ENCODE data around the gene WFDC2.

DNA sequence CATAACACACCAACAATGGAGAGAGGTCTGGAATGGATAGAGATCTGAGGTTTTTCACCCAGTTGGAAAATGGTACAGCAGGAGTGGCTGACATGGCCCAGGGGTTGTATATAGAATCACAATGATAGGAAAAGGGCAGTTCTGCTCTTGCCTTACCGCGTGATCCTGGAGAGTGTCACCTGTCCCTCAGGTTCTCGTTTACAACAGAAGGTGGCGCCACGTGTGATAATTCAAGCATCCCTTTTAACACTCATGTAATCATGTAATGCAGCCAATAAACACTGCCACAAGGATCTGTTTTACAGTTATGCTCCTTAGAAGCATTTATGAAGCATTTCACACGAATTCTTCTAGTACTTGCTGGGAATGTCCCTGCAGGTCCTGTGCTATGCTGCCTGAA, 12.9 kb upstream of the WFDC2 start:
- TF ChIP-seq, protein P1, sequence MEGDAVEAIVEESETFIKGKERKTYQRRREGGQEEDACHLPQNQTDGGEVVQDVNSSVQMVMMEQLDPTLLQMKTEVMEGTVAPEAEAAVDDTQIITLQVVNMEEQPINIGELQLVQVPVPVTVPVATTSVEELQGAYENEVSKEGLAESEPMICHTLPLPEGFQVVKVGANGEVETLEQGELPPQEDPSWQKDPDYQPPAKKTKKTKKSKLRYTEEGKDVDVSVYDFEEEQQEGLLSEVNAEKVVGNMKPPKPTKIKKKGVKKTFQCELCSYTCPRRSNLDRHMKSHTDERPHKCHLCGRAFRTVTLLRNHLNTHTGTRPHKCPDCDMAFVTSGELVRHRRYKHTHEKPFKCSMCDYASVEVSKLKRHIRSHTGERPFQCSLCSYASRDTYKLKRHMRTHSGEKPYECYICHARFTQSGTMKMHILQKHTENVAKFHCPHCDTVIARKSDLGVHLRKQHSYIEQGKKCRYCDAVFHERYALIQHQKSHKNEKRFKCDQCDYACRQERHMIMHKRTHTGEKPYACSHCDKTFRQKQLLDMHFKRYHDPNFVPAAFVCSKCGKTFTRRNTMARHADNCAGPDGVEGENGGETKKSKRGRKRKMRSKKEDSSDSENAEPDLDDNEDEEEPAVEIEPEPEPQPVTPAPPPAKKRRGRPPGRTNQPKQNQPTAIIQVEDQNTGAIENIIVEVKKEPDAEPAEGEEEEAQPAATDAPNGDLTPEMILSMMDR (conservative IDR thresholded peaks at IDR 0.05; ENCODE audit: low read depth, low read length): peak; percentile 74
- TF ChIP-seq EZH2 (IDR thresholded peaks at IDR 0.05; ENCODE audit: low read length, unreplicated experiment): no peak
